ENCODE results near the gene F8A1.

DNA sequence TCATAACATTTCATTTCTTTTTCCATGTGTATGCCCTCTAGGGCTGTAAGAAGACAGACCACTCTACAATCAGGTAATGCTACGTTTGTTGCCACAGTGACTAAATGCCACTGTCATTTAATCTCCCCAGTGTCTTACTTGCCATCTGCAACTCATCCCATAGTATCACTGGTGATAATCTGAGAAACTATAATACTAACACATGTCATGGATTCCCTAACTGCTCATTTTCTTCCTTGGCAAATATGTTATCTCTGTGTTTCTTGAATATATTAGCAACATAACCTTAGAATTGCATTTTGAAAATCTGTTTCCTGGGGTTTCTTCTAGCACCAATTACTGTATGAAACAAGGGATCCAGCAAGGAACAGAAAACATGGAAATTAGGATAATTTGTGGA is 6.1 kb downstream of the F8A1 start:
- TF ChIP-seq CEBPB (IDR thresholded peaks at IDR 0.05; ENCODE audit: low read depth) (no peak), CTCF (IDR thresholded peaks at IDR 0.05 in 2 of 3, conservative IDR thresholded peaks at IDR 0.05 in 1 of 3; ENCODE audit: borderline replicate concordance in 1 of 3, insufficient read depth in 1 of 3, low read depth in 2 of 3, low read length in 2 of 3) (no peak), ZNF274 (IDR thresholded peaks at IDR 0.05; ENCODE audit: low read depth, low read length) (no peak), SP1 (IDR thresholded peaks at IDR 0.05; ENCODE audit: low read depth) (no peak), RAD21 (IDR thresholded peaks at IDR 0.05; ENCODE audit: low read depth) (no peak)
- TF ChIP-seq, protein P1, sequence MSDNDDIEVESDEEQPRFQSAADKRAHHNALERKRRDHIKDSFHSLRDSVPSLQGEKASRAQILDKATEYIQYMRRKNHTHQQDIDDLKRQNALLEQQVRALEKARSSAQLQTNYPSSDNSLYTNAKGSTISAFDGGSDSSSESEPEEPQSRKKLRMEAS (IDR thresholded peaks at IDR 0.05): no peak
